Epithelial cell of esophagus (primary cell): ENCODE results near the gene MYCL.

Experiments
- DNase-seq: peaks from one replicate; pipeline ENCODE4 v3.0.0; 2010; ENCODE audit warnings: low read depth
- H3K4me3 ChIP-seq: 2 replicates; pipeline ENCODE4 v1.5.1; 2011; ENCODE audit warnings: mild to moderate bottlenecking, low read length, control low read depth
- CTCF ChIP-seq: IDR thresholded peaks from 2 replicates; pipeline ENCODE4 v1.5.1; 2011; ENCODE audit warnings: low read depth, mild to moderate bottlenecking, low read length, control low read depth, inconsistent platforms; ENCODE audit not compliant: insufficient read depth; ENCODE audit errors: missing control alignments

Gene MYCL, protein sequence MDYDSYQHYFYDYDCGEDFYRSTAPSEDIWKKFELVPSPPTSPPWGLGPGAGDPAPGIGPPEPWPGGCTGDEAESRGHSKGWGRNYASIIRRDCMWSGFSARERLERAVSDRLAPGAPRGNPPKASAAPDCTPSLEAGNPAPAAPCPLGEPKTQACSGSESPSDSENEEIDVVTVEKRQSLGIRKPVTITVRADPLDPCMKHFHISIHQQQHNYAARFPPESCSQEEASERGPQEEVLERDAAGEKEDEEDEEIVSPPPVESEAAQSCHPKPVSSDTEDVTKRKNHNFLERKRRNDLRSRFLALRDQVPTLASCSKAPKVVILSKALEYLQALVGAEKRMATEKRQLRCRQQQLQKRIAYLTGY

DNA sequence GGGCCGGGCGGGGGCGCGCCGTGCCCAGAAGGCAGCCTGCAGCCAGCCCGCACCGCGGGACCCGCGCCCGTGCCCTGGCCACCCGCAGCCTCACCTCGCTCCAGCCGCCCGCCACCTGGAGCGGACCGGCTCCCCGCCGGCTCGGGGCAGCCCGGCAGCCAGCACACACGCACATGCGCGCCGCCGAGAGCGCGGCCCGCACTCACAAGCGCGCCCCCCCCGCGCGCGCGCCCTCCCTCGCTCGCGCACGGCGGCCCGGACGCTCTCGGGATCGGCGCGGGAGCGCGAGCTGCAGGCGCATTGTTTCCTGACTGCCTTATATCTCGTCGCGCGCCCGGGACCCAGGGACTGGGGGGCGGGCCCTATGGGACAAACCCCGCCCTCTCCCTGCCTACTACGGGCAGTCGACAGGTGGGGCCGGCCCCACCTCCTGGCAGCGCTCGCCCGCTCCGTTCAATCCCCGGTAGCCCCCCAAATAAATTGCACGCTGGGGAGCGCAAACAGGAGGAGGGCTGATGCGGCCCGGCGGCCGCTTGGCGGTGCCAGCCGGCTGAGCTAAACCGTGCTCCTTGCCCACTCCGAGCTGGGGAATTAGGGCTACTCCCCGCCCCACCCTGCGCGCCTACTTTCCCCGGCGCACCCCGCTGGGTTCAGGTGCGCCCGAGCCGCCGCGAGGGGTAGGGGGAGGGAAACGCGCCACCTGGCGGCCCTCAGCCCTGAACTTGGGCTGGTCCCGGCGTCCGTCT, at the start of gene MYCL:
TSS of gene MYCL (minus strand) at position 204 of the 746 bp plus-strand sequence. CDS start 483 bp downstream, outside the sequence.
- peak; percentile 70 for TF ChIP-seq CTCF
- peak within 1 kb of the TSS; percentile 73 for H3K4me3 ChIP-seq
- peak; percentile 94 for DNase-seq

DNA sequence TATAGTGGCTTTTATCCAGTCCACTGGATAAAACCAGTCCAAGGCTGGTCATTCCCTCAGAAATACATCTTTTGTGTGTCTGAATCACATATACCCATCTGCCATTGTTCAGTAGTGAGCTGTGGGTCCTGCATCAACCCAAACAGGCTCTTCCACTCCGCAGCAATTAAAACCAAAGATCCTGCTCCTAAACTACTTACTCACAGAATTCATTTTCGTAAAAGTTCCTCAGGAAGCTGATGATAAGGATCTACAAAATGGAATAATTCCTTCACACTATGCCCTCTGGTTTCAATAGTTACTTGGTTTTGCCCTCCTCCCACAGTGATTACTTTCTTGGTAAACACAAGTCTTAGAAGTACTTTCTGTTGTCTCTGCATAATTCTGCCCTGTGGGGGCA, 48.2 kb upstream of the MYCL start:
- DNase-seq, result no peak
- no peak for TF ChIP-seq CTCF
- no peak overlapping the region for H3K4me3 ChIP-seq

- no peak overlapping the region for H3K4me3 ChIP-seq
- DNase-seq, result no peak
- no peak for TF ChIP-seq CTCF
Measured at GRCh38 chr1:39947260-39947659, 45.5 kb upstream of the MYCL start.

DNA sequence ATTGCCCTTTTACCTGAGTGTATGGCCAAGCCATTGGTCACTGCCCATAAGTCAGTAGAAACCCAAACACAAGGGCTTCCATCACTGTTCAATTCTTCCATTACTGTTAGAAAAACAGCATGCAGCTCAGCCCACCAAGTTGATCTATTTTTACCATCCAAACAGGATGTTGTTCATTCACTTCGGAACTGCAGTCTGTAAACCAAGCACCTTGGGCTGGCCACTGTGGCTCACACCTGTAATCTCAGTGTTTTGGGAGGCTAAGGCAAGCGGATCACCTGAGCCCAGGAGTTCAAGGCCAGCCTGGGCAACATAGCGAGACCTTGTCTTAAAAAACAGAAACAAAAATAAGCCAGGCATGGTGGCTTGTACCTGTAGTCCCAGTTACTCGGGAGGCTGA, 44.5 kb upstream of the MYCL start:
- no peak for DNase-seq
- no peak for TF ChIP-seq CTCF
- H3K4me3 ChIP-seq, result no peak overlapping the region

DNA sequence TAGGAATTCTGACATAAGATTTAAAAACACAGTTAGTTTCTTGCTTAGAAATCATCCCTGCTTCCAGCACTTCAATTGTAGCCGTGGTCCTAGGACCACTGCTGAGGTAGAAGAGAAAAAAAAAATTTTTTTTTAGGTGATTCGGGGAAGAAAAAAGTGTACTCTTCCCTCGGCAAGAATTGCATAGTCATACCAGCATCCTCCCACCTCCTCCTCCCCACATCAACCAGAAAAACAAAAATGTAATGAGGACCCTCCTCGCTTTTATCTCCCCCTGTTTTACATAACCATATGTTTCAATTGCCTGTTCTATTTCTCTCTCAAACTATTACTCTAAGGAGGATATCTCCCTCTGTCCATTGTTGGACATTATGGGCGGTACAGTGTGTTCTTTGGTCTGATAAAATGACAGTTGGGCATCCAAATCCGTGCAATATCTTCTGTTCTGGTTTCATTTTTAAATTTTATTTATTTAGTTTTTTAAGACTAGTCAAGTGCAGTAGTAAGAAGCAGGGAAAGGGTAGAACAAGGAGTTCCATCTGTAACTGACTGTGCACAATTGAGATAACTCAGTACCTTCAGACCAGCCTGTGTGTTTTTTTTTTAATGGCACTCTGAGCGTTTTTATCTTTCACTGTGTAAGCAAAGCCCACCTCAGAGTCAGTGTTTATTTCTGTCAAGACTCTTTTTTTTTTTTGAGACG, 42.8 kb upstream of the MYCL start:
- DNase-seq, result no peak
- no peak for TF ChIP-seq CTCF
- no peak overlapping the region for H3K4me3 ChIP-seq

GRCh38 chr1:39943471-39944290, 42.0 kb upstream of the MYCL start:
- H3K4me3 ChIP-seq, result no peak overlapping the region
- TF ChIP-seq CTCF, result no peak

More at GRCh38 chr1:39943471-39944290, 42.0 kb upstream of the MYCL start:
- DNase-seq, result peak; percentile 93
